Ovary (tissue), 3 donors: ENCODE data around the gene TNIK.

Source experiments
- CTCF ChIP-seq, 3 donors: fragments of 450-650 bp in 2 of 3; fragments of 200-600 bp in 1 of 3; IDR thresholded peaks; one replicate each; pipeline versions ENCODE4 v1.5.1 to v1.8.0; 2016 to 2022; ENCODE audit warnings: antibody characterized with exemption in 3 of 3, mild to moderate bottlenecking in 1 of 3
- POLR2A ChIP-seq: fragments of 450-650 bp; IDR thresholded peaks from one replicate; pipeline ENCODE4 v1.6.1; 2017; ENCODE audit warnings: antibody characterized with exemption, mild to moderate bottlenecking, moderate library complexity
- donor health status: DM: no; HTN: no; CAD: no.

GRCh38 chr3:171469376-171469775 lies 9.2 kb upstream of the TNIK start:
- TF ChIP-seq CTCF (IDR thresholded peaks at IDR 0.05) (no peak), POLR2A (no peak)
